Fibroblast of skin of left quadriceps (primary cell): ENCODE measurements around the gene SLC25A22.

Source experiments
- DNase-seq, 2 experiments: peaks; one replicate each; pipeline ENCODE4 v3.0.0-alpha.2; 2013; ENCODE audit warnings: low read depth in 2 of 2

Gene SLC25A22

GRCh38 chr11:834371-835316, 36.6 kb upstream of the SLC25A22 start:
- no peak for DNase-seq

GRCh38 chr11:833849-834311, 35.8 kb upstream of the SLC25A22 start:
- no peak for DNase-seq

GRCh38 chr11:833114-833791, 35.2 kb upstream of the SLC25A22 start:
- DNase-seq = no peak

GRCh38 chr11:832529-833113, 34.5 kb upstream of the SLC25A22 start, which contains the start of gene CD151:
CD151 (plus strand) TSS chr11:832952; CDS start chr11:836070, 3,118 bp downstream.
- no peak for DNase-seq

GRCh38 chr11:831961-832528, 34.0 kb upstream of the SLC25A22 start:
- DNase-seq = no peak

- no peak for DNase-seq
Measured at GRCh38 chr11:831118-831864, 33.2 kb upstream of the SLC25A22 start.

GRCh38 chr11:830295-831117, 32.4 kb upstream of the SLC25A22 start:
- DNase-seq = no peak

- DNase-seq = no peak
Measured at GRCh38 chr11:829847-830294, 31.8 kb upstream of the SLC25A22 start.

GRCh38 chr11:829176-829846, 31.2 kb upstream of the SLC25A22 start:
- no peak for DNase-seq

GRCh38 chr11:828506-829175, 30.6 kb upstream of the SLC25A22 start:
- DNase-seq = no peak

GRCh38 chr11:827897-828192, 29.8 kb upstream of the SLC25A22 start, which contains the start of gene CRACR2B:
CRACR2B (plus strand) TSS chr11:827919; CDS start chr11:828608, 689 bp downstream.
- DNase-seq = no peak

GRCh38 chr11:827146-827896, 29.2 kb upstream of the SLC25A22 start:
- DNase-seq = no peak

- DNase-seq = no peak
Measured at GRCh38 chr11:826836-827145, 28.7 kb upstream of the SLC25A22 start.

GRCh38 chr11:826227-826621, 28.1 kb upstream of the SLC25A22 start:
- DNase-seq = no peak

GRCh38 chr11:825366-826226, 27.5 kb upstream of the SLC25A22 start:
- no peak for DNase-seq

GRCh38 chr11:824942-825341, 26.9 kb upstream of the SLC25A22 start:
- no peak for DNase-seq

- no peak for DNase-seq
Measured at GRCh38 chr11:824292-824880, 26.3 kb upstream of the SLC25A22 start.
